ENCODE data around the gene METTL9.
"Not testable (repeated sequence)": the region's sequence is repeated elsewhere in the genome, so short reads cannot be mapped to it uniquely, and the experiment has no call there.

Gene METTL9

GRCh38 chr16:21637032-21637968 lies 37.9 kb downstream of the METTL9 start:
- no peak for DNase-seq (ENCODE audit: low read depth in 3 of 3)

DNA sequence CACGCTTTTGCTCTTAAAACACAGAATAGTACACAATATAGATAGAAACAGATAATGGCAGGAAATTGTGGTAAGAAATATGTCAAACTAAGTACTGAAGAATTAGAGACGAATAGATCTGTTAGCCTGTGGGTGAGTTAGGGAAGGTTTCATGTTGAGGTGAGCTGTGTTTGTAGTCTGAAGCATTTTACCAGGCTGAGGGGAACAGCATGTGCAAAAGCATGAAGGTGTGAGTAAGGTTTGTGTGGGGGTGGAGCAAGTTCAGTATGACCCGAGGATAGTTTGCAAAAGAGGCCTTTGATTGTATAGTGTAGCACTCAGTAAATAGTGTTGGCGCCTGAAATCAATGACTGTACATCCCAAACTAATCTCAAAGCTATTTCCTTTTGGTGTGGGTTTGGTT lies 39.2 kb downstream of the METTL9 start:
- DNase-seq (ENCODE audit: low read depth in 3 of 3), result no peak

GRCh38 chr16:21639493-21639892 lies 40.1 kb downstream of the METTL9 start:
- DNase-seq (ENCODE audit: low read depth in 3 of 3), result no peak

- no peak for DNase-seq (ENCODE audit: low read depth in 3 of 3)
Observed at GRCh38 chr16:21641916-21642315, 42.5 kb downstream of the METTL9 start.

DNA sequence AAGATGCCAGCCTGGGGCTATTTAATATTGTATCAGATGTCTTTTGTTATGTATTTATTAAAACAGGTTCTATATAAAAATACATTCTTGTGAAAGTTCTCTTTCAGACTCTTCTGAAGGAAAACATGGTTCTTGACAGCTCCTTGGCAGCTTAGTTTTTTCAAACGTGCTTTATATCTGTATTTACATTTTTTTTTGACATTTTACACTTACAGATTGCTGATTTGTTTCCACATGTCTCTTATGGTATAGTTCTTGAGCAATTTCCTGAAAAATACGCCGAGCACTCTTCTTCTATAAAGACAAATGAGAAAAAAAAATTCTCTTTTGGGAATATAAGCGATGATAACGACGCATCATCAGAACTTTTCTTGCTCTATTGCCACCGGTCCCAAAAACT lies 43.5 kb downstream of the METTL9 start:
- DNase-seq (ENCODE audit: low read depth in 3 of 3), result no peak

DNA sequence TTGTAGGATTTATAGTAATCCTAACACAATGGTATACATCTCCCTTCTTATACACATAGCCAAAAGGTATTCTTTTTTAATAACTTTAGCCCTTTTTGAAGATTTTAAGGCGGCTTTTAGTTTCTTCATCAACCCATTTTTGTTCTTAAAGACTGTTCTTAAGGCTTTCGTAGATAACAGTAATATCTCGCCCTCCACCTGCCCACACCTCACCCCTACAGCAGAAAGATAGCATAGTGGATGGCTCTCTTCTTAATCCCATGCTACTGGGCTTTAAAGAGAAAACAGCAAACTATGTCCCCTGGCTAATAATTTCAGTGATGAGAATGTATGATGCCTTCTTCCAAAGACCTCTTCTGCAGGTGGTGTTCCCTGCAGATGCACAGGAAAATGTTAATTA lies 44.4 kb downstream of the METTL9 start:
- DNase-seq (ENCODE audit: low read depth in 3 of 3), result no peak

DNA sequence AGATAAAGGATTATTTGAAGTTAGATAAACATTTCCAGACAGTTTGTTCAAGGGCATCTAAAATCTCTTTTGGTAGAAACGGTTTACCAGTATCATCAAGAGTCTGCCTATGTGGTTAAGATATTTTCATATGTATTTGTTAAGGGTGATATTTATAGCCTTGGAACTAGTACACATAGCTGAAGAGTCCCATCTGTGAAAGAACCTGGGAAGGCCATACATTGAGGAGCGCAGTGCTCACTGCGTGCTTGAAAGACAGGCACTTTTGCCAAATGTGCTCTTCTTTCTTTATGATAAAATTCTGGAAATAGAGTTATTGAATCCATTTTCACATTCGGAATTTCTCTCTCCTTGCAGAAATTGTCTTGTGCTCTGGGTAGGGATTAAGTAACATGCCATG lies 45.3 kb downstream of the METTL9 start:
- no peak for DNase-seq (ENCODE audit: low read depth in 3 of 3)

DNA sequence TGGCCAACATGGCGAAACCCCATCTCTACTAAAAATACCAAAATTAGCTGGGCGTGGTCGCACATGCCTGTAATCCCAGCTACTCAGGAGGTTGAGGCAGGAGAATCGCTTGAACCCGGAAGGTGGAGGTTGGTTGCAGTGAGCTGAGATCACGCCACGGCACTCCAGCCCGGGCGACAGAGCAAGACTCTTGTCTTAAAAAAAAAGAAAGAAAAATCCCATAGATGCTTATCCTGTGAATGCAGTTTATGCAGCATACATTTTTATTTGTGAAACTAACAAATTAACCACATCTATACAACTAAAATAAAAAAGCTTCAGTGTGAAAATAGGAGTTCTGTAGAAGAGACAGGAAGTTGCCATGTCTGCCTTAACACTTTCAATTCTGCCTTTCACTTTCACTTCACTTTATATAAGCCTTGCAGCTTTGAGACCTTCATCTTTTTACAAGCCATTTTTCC lies 45.9 kb downstream of the METTL9 start:
- peak in 1 of 3 experiments; percentile 38 for DNase-seq (ENCODE audit: low read depth in 3 of 3)

DNA sequence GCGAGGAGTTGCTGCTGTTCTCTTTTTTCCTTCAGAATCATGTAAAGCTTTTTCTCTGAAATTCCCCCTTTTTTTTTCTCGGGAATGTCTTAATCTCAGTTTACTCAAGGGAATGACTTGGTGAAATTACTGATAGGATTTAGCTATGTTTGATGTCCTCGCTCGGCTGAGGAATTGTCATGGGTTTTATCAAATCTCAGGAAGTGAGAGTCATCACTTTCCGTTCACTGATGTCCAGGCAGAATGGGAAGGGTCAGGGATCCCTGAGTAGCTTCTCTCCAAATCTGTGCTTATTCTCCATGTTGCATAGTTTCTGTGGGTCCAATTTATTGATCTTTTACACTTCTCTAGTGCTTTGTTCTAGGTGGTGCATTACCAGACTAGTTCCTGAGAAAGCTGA lies 46.7 kb downstream of the METTL9 start:
- no peak for DNase-seq (ENCODE audit: low read depth in 3 of 3)

DNA sequence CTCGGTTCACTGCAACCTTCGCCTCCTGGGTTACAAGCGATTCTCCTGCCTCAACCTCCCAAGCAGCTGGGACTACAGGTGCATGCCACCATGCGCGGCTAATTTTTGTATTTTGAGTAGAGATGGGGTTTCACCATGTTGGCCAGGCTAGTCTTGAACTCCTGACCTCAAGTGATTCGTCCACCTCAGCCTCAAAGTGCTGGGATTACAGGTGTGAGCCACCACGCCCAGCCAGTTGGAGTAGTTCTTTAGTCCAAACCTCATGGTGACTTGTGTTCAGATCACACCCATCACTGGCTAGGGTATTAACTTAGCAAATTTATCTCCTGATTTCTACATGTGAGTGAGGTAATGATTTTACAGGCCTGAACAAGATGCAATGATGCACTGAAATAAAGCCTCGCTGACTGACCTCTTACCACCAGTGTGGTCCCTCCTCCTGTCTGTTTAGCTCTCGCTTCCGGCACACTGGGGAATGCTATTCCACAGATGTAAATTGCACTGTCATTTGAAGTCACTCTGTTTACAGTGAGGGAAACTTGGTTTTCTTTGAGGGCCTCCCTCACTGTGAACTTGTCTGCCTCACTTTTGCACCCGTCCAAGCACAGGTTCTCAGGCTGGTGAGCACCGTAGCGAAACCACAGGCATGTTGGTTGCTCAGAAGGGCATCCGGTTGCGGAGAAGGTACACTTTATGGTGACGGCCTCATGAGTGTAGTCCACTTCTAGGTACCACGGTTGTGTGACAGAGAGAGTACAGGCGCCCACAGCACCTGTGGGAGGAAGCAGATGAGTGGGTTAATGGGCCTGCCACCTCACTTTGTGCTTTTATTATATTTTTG lies 47.6 kb downstream of the METTL9 start:
- DNase-seq (ENCODE audit: low read depth in 3 of 3), result peak; percentile 48 to 70 (median 57)

DNA sequence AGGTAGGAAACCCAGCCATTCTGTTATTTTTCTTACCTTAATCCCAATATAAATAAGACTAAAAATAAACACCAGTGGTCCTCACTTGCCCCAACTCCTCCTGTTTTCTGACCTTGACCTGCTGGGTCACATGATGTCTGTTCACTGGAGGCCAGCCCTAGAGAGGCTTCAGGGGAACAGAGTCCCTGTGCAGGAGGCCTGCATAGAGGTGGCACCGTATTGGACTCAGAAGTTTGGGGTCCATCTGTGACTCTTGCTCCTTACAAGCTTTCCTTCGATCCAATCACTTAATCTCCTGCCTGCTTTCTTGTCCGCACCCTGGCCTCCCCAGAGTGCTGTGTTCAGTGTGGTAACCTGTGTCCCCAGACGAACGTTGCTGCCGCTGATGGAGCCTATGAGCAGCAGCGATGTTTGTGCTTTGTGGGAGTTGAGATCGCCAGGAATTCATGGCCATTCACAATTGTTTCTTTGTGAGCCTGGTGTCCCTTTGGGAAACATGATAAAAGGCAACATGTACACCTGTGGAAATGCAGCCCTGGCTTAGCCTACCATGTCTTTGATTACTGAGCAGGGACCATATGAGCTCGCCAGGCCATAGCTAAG lies 48.3 kb downstream of the METTL9 start:
- no peak for DNase-seq (ENCODE audit: low read depth in 3 of 3)

- DNase-seq (ENCODE audit: low read depth in 3 of 3), result not testable (repeated sequence)
Observed at GRCh38 chr16:21649826-21650406, 50.5 kb downstream of the METTL9 start.

GRCh38 chr16:21650521-21650920 lies 51.1 kb downstream of the METTL9 start:
- DNase-seq (ENCODE audit: low read depth in 3 of 3), result no peak

DNA sequence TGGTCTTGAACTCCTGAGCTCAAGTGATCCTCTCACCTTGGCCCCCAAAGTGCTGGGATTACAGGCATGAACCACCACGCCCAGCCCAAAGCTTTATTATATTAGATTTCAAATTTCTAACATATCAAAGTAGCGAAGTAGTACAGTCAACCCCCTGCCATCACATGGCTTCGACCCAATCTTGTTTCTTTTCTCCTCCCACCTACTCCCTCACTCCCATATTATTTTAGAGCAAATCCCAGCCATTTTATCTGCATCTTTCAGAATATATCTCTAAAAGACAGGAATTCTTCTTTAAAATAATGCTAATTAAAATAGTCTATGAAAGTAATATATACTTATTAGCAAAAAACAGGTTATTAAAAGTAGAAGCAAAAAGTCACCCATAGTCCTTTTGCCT lies 52.1 kb downstream of the METTL9 start:
- no peak for DNase-seq (ENCODE audit: low read depth in 3 of 3)

- no peak for DNase-seq (ENCODE audit: low read depth in 3 of 3)
Observed at GRCh38 chr16:21652453-21652852, 53.1 kb downstream of the METTL9 start, which contains the start of gene IGSF6. TSS of gene IGSF6 (minus strand) at chr16:21652608. CDS start at chr16:21652598, 10 bp downstream.

DNA sequence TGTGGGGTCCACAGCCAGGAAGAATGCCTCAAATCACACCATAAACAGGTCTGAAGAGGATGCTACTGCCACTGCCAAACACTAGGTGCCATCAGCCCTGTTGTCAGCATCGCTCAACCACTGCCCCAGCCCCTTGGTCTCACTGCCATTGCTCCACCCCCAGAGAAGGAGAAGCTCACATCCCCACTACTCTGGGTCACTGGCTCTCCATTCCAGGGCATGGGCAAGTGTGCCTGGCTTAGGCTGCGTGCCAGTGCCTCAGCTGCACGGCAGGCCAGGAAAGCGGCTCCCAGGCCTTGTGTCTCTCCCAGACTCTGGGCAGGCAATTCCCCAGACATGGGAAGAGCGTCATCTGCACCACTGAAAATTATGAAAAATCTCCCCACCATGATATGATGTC lies 54.2 kb downstream of the METTL9 start:
- DNase-seq (ENCODE audit: low read depth in 3 of 3), result no peak

DNA sequence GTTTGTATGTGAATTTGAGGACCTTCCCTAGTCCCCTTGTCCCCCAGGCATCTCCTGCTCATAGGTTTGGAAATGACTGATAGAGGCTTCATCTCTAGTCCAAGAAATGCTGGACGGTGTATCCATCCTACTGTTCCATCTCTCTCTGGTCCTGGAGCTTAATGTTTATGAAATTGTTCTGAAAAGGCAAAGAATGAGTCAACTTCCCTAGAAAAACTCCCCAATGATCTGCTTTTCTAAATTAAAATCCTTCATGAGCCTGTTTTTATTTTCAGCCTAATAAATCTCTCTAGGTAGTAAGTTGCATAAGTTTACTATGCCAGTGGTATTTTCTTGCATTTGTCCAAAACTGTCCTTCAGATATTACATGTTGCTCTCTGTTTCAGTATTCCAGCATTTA lies 55.1 kb downstream of the METTL9 start:
- DNase-seq (ENCODE audit: low read depth in 3 of 3), result no peak

GRCh38 chr16:21654881-21655280 lies 55.5 kb downstream of the METTL9 start:
- no peak for DNase-seq (ENCODE audit: low read depth in 3 of 3)

GRCh38 chr16:21656795-21657768 lies 57.7 kb downstream of the METTL9 start:
- no peak for DNase-seq (ENCODE audit: low read depth in 3 of 3)

DNA sequence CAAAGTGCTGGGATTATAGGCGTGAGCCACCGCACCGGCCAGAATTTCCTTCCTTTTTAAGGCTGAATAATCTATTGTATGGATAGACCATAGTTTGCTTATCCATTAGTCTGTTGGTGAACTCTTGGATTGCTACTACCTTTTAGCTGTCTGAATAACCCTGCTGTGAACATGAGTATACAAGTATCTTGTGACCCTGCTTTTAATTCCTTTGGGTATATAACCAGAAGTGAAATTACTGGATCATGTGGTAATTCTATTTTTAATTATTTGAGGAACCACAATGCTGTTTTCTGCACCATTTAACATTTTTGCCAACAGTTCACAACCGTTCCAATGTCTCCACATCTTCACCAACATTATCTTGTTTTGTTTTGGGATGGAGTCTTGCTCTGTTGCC lies 59.7 kb downstream of the METTL9 start:
- no peak for DNase-seq (ENCODE audit: low read depth in 3 of 3)

Data from stimulated activated CD4-positive, alpha-beta T cell treated with anti-CD3 and anti-CD28 coated beads, TNF-alpha, amount 100 ng/mL, for 24 hours (primary cell).